H9 (cell line): ENCODE data around the gene NEMF. TPM values are rescaled to one million over a fixed set of nuclear protein-coding genes. Genes with fewer than 3 reads are reported as not detected.

Experiments
- DNase-seq: peaks from one replicate; pipeline ENCODE4 v3.0.0-alpha.2; 2017
- H2AFZ ChIP-seq: one replicate; pipeline ENCODE4 v1.6.1; 2013; ENCODE audit warnings: mild to moderate bottlenecking, low read length, control low read depth, moderate library complexity
- H2AK5ac ChIP-seq: 2 replicates; pipeline ENCODE4 v1.6.1; 2013; ENCODE audit warnings: low read length, control low read depth, mixed read lengths; ENCODE audit not compliant: insufficient read length
- H2BK120ac ChIP-seq: one replicate; pipeline ENCODE4 v1.6.1; 2013; ENCODE audit warnings: low read depth, mild to moderate bottlenecking, low read length, control low read depth, inconsistent platforms; ENCODE audit not compliant: poor library complexity, severe bottlenecking
- H2BK12ac ChIP-seq: 2 replicates; pipeline ENCODE4 v1.6.1; 2013; ENCODE audit warnings: low read length, control low read depth, mixed read lengths, low read depth; ENCODE audit not compliant: insufficient read length
- H2BK15ac ChIP-seq: 2 replicates; pipeline ENCODE4 v1.6.1; 2013; ENCODE audit warnings: low read depth, low read length, control low read depth
- H2BK20ac ChIP-seq: one replicate; pipeline ENCODE4 v1.6.1; 2013; ENCODE audit warnings: low read depth, mild to moderate bottlenecking, low read length, control low read depth, inconsistent platforms; ENCODE audit not compliant: poor library complexity, severe bottlenecking
- H2BK5ac ChIP-seq: 2 replicates; pipeline ENCODE4 v1.6.1; 2013; ENCODE audit warnings: low read length, control low read depth, mixed read lengths; ENCODE audit not compliant: insufficient read length
- H3K14ac ChIP-seq: 2 replicates; pipeline ENCODE4 v1.6.1; 2013; ENCODE audit warnings: low read length, control low read depth; ENCODE audit not compliant: insufficient read depth
- H3K18ac ChIP-seq: 2 replicates; pipeline ENCODE4 v1.6.1; 2013; ENCODE audit warnings: low read depth, mild to moderate bottlenecking, mixed read lengths, low read length, control low read depth; ENCODE audit not compliant: insufficient read length
- H3K23ac ChIP-seq: 2 replicates; pipeline ENCODE4 v1.6.1; 2013; ENCODE audit warnings: low read length, control low read depth, mixed read lengths, low read depth; ENCODE audit not compliant: insufficient read length
- H3K23me2 ChIP-seq: 2 replicates; pipeline ENCODE4 v1.6.1; 2013; ENCODE audit warnings: low read depth, mild to moderate bottlenecking, mixed read lengths, low read length, control low read depth; ENCODE audit not compliant: insufficient read length, poor library complexity, severe bottlenecking
- H3K27ac ChIP-seq: 2 replicates; pipeline ENCODE4 v1.5.1; 2013; ENCODE audit warnings: low read length, control low read depth, mixed read lengths, low read depth; ENCODE audit not compliant: insufficient read length
- H3K27me3 ChIP-seq: 2 replicates; pipeline ENCODE4 v1.6.1; 2013; ENCODE audit warnings: low read length, control low read depth, inconsistent platforms; ENCODE audit not compliant: insufficient read depth
- H3K4ac ChIP-seq: 2 replicates; pipeline ENCODE4 v1.6.1; 2013; ENCODE audit warnings: low read depth, mild to moderate bottlenecking, control low read depth, inconsistent platforms, low read length, moderate library complexity
- H3K4me1 ChIP-seq: 2 replicates; pipeline ENCODE4 v1.6.1; 2013; ENCODE audit warnings: low read length, control low read depth, inconsistent platforms; ENCODE audit not compliant: insufficient read depth
- H3K4me2 ChIP-seq: 2 replicates; pipeline ENCODE4 v1.6.1; 2013; ENCODE audit warnings: low read length, control low read depth, mixed read lengths; ENCODE audit not compliant: insufficient read length, insufficient read depth
- H3K56ac ChIP-seq: 2 replicates; pipeline ENCODE4 v1.6.1; 2013; ENCODE audit warnings: low read depth, mild to moderate bottlenecking, mixed read lengths, low read length, control low read depth; ENCODE audit not compliant: insufficient read length
- H3K79me1 ChIP-seq: 2 replicates; pipeline ENCODE4 v1.6.1; 2013; ENCODE audit warnings: low read depth, mild to moderate bottlenecking, moderate library complexity, low read length, control low read depth, inconsistent platforms; ENCODE audit not compliant: insufficient read depth, poor library complexity, severe bottlenecking
- H3K79me2 ChIP-seq: 2 replicates; pipeline ENCODE4 v1.6.1; 2013; ENCODE audit warnings: low read length, control low read depth, inconsistent platforms; ENCODE audit not compliant: insufficient read depth
- H3K9ac ChIP-seq: 2 replicates; pipeline ENCODE4 v1.6.1; 2013; ENCODE audit warnings: low read length, control low read depth, mixed read lengths; ENCODE audit not compliant: insufficient read length; ENCODE audit errors: extremely low read depth
- H3K9me3 ChIP-seq: one replicate; pipeline ENCODE4 v1.6.1; 2013; ENCODE audit warnings: low read depth, low read length, inconsistent platforms; ENCODE audit not compliant: control insufficient read depth
- H3T11ph ChIP-seq: one replicate; pipeline ENCODE4 v1.6.1; 2013; ENCODE audit warnings: mild to moderate bottlenecking, low read length, control low read depth, inconsistent platforms
- H4K20me1 ChIP-seq: one replicate; pipeline ENCODE4 v1.6.1; 2013; ENCODE audit not compliant: control insufficient read depth, insufficient read length, insufficient read depth
- H4K5ac ChIP-seq: 2 replicates; pipeline ENCODE4 v1.6.1; 2013; ENCODE audit warnings: low read depth, mild to moderate bottlenecking, mixed read lengths, low read length, control low read depth; ENCODE audit not compliant: insufficient read length
- H4K8ac ChIP-seq: replicated peaks from 2 replicates; pipeline ENCODE4 v1.6.1; 2013; ENCODE audit warnings: low read length, control low read depth, mixed read lengths, low read depth; ENCODE audit not compliant: insufficient read length
- H4K91ac ChIP-seq: 2 replicates; pipeline ENCODE4 v1.6.1; 2013; ENCODE audit warnings: low read depth, mild to moderate bottlenecking, moderate library complexity, mixed read lengths, low read length, control low read depth; ENCODE audit not compliant: insufficient read length
- H3K27ac Mint-ChIP-seq, 3 experiments: 2 replicates in 2 of 3; 3 replicates in 1 of 3; pipeline ENCODE4 v1.8.0; 2020 to 2021; ENCODE audit warnings: mixed read lengths in 3 of 3, mild to moderate bottlenecking in 1 of 3, moderate library complexity in 1 of 3
- H3K27me3 Mint-ChIP-seq: 2 replicates; pipeline ENCODE4 v1.8.0; 2021; ENCODE audit warnings: low read depth, mild to moderate bottlenecking, moderate library complexity, mixed read lengths
- H3K36me3 Mint-ChIP-seq, 3 experiments: 2 replicates in 2 of 3; 3 replicates in 1 of 3; pipeline ENCODE4 v1.8.0; 2020 to 2021; ENCODE audit warnings: low read depth in 3 of 3, mixed read lengths in 3 of 3; ENCODE audit not compliant: insufficient read depth in 1 of 3
- H3K4me1 Mint-ChIP-seq, 2 experiments: 2 replicates each; pipeline ENCODE4 v1.8.0; 2020; ENCODE audit warnings: mixed read lengths in 2 of 2
- H3K4me3 Mint-ChIP-seq, 2 experiments: 2 replicates in 1 of 2; 3 replicates in 1 of 2; pipeline ENCODE4 v1.8.0; 2020 to 2021; ENCODE audit warnings: mild to moderate bottlenecking in 2 of 2, mixed read lengths in 2 of 2, moderate library complexity in 1 of 2
- H3K9me3 Mint-ChIP-seq, 2 experiments: 2 replicates in 1 of 2; 3 replicates in 1 of 2; pipeline ENCODE4 v1.8.0; 2020; ENCODE audit warnings: mild to moderate bottlenecking in 2 of 2, mixed read lengths in 2 of 2, moderate library complexity in 1 of 2
- WGBS: extraction: QIAGEN DNeasy Blood & Tissue Kit; methylation state at CpG from one replicate; pipeline ENCODE4 v1.1.7; 2013; ENCODE audit warnings: missing lambda C conversion rate, low lambda C conversion rate, mixed read lengths; ENCODE audit not compliant: insufficient read length; ENCODE audit errors: extremely low coverage; 5-methylcytosine and 5-hydroxymethylcytosine counted together
- total RNA-seq: library from RNA; stranded (reverse); gene quantifications from 2 replicates; pipeline ENCODE4 v1.2.1, GENCODE V29; 2021
- TF ChIP-seq, protein P1 (sequence below): fragments of 200-600 bp; sonication (generic); conservative IDR thresholded peaks from 3 replicates; pipeline ENCODE4 v1.8.0; 2021; ENCODE audit warnings: antibody characterized with exemption, mild to moderate bottlenecking

NEMF gene
- total RNA-seq, 1 experiment from 2014 or later, result 57.4 TPM

DNA sequence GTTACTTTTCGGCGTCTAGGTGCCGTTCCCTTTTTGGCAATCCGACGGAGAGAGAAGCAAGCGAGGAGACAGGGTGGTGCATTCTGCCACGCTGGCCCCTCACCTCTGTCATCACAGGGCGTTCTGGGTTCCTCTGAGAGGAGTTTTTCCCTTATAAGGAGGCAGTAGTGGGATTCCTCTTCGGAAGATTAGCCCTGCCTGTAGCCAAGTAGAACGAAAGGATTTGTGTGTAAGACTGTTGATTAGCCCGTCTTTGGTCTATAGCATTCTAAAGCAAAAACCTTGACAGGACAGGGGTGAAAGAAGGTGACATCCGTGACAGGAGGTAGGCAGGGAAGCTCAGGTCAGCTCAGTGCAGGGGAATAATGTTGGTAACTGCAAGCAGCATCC lies 9.1 kb upstream of the NEMF start:
- peak; percentile 61 for DNase-seq
- TF ChIP-seq, protein P1, sequence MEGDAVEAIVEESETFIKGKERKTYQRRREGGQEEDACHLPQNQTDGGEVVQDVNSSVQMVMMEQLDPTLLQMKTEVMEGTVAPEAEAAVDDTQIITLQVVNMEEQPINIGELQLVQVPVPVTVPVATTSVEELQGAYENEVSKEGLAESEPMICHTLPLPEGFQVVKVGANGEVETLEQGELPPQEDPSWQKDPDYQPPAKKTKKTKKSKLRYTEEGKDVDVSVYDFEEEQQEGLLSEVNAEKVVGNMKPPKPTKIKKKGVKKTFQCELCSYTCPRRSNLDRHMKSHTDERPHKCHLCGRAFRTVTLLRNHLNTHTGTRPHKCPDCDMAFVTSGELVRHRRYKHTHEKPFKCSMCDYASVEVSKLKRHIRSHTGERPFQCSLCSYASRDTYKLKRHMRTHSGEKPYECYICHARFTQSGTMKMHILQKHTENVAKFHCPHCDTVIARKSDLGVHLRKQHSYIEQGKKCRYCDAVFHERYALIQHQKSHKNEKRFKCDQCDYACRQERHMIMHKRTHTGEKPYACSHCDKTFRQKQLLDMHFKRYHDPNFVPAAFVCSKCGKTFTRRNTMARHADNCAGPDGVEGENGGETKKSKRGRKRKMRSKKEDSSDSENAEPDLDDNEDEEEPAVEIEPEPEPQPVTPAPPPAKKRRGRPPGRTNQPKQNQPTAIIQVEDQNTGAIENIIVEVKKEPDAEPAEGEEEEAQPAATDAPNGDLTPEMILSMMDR, result no peak
- Mint-ChIP-seq H3K9me3 (no peaks in the 10 kb centered on the region; a peak in 1 of 5 replicates), H3K4me3 (no peak overlapping the region), H3K27ac (peak overlapping the region in 2 of 3 experiments; percentile 97 to 99), H3K4me1 (peaks cover 7 to 14% of the 10 kb centered on the region in 2 experiments), H3K27me3 (peaks cover 3% of the 10 kb centered on the region; the same call in 1 of the 2 replicates), H3K36me3 (no peaks in the 10 kb centered on the region; a peak in 1 of 7 replicates)
- Histone ChIP-seq H3K4ac (no peak overlapping the region; the same call in 1 of the 2 replicates), H3K18ac (peak overlapping the region; percentile 98), H2AFZ (peak overlapping the region; percentile 98), H3K27me3 (no peaks in the 10 kb centered on the region), H3K9me3 (no peaks in the 10 kb centered on the region), H2BK15ac (no peak overlapping the region), H3K9ac (peak overlapping the region; percentile 99), H2BK5ac (peak overlapping the region; percentile 74), H3K27ac (peak overlapping the region; percentile 95), H2AK5ac (no peak overlapping the region), H3K4me2 (peak overlapping the region; percentile 98), H3K23me2 (peaks cover 6% of the 10 kb centered on the region), H4K91ac (no peak overlapping the region), H4K5ac (peak overlapping the region; percentile 94), H3K14ac (peak overlapping the region; percentile 96), H4K20me1 (no peaks in the 10 kb centered on the region), H2BK20ac (peak overlapping the region; percentile 84), H4K8ac (peak overlapping the region; percentile 71), H3K79me1 (no peaks in the 10 kb centered on the region), H3K4me1 (no peaks in the 10 kb centered on the region; the same call in 1 of the 2 replicates), H2BK12ac (no peak overlapping the region), H3T11ph (peak overlapping the region; percentile 94), H2BK120ac (peak overlapping the region; percentile 84), H3K79me2 (no peaks in the 10 kb centered on the region), H3K56ac (peak overlapping the region; percentile 82), H3K23ac (no peak overlapping the region)
- no CpG with 5 or more reads among the region's 12 CpGs for WGBS
